Gastroesophageal sphincter (tissue), 4 donors: ENCODE results near the gene A1BG. TPM values are rescaled to one million over a fixed set of nuclear protein-coding genes. Genes with fewer than 3 reads are reported as not detected.
A peak's percentile ranks its signal among the peaks of the same experiment; 100 is the strongest.

Source experiments
- ATAC-seq: fragments of 150-250 bp; one replicate; pipeline ENCODE4 v1.9.1; 2016; ENCODE audit warnings: mild to moderate bottlenecking, moderate library complexity
- H3K27ac ChIP-seq, 4 donors: fragments of 200-600 bp; sonication (generic) in 3 of 4; 1 replicate in 3 of 4; 2 replicates in 1 of 4; pipeline ENCODE4 v1.5.1; 2016 to 2019
- H3K27me3 ChIP-seq: fragments of 200-600 bp; sonication (generic); one replicate; pipeline ENCODE4 v1.5.1; 2019
- H3K36me3 ChIP-seq, 2 donors: fragments of 200-600 bp; sonication (generic); one replicate each; pipeline ENCODE4 v1.5.1; 2019; ENCODE audit warnings: control low read depth in 1 of 2
- H3K4me1 ChIP-seq, 3 donors: fragments of 200-600 bp; sonication (generic); 1 replicate in 2 of 3; 2 replicates in 1 of 3; pipeline ENCODE4 v1.5.1; 2016 to 2019; ENCODE audit warnings: control low read depth in 2 of 3
- H3K4me3 ChIP-seq, 2 donors: fragments of 200-600 bp; sonication (generic); one replicate each; pipeline ENCODE4 v1.5.1; 2019; ENCODE audit warnings: mild to moderate bottlenecking in 1 of 2, moderate library complexity in 1 of 2
- H3K9me3 ChIP-seq, 3 donors: fragments of 200-600 bp; sonication (generic); one replicate each; pipeline ENCODE4 v1.5.1; 2017 to 2019; ENCODE audit warnings: control low read depth in 2 of 3
- CTCF ChIP-seq, 4 experiments: fragments of 200-600 bp in 2 of 4; fragments of 450-650 bp in 2 of 4; sonication (generic) in 1 of 4; IDR thresholded peaks; one replicate each; pipeline ENCODE4 v1.5.1; 2017 to 2019; ENCODE audit warnings: antibody characterized with exemption in 4 of 4, mild to moderate bottlenecking in 2 of 4, moderate library complexity in 2 of 4
- EP300 ChIP-seq: sonication (generic); formaldehyde crosslinking; IDR thresholded peaks from one replicate; pipeline ENCODE4 v1.6.1; 2017; ENCODE audit warnings: antibody characterized with exemption, mild to moderate bottlenecking
- POLR2A ChIP-seq, 2 donors: fragments of 450-650 bp; IDR thresholded peaks; one replicate each; pipeline ENCODE4 v1.6.1; 2017; ENCODE audit warnings: antibody characterized with exemption in 2 of 2, mild to moderate bottlenecking in 2 of 2, moderate library complexity in 1 of 2
- POLR2AphosphoS5 ChIP-seq: sonication (generic); formaldehyde crosslinking; IDR thresholded peaks from one replicate; pipeline ENCODE4 v1.6.1; 2017; ENCODE audit warnings: antibody characterized with exemption
- WGBS, 2 donors: methylation state at CpG; one replicate each; pipeline ENCODE4 v1.1.5; 2018; ENCODE audit warnings: low coverage in 1 of 2; 5-methylcytosine and 5-hydroxymethylcytosine counted together
- total RNA-seq, 4 donors: library from RNA; depleted of rRNA; stranded (reverse); fragments of >200 nt; gene quantifications; one replicate each; pipeline ENCODE4 v1.1.0, GENCODE V29; 2016

Gene A1BG
- total RNA-seq, 4 donors from 2014 or later, result 2.3 to 20.7 (median 7.5) TPM

- no peak for TF ChIP-seq CTCF (IDR thresholded peaks at IDR 0.05)
- TF ChIP-seq EP300, result no peak
- no peak for TF ChIP-seq POLR2A (IDR thresholded peaks at IDR 0.05)
- TF ChIP-seq POLR2AphosphoS5, result no peak
- no peaks in the 10 kb centered on the region for H3K9me3 ChIP-seq
- peaks cover 0 to 67% of the 10 kb centered on the region in 2 donors for H3K36me3 ChIP-seq
- no peak for ATAC-seq
- H3K27ac ChIP-seq, result no peak overlapping the region
- H3K4me3 ChIP-seq, result no peak overlapping the region
- 84 to 100% methylated on average over 1 to 4 of the region's 4 CpGs for WGBS, 2 donors
- H3K27me3 ChIP-seq, result peaks cover 37% of the 10 kb centered on the region
- peaks cover 0 to 42% (median 3%) of the 10 kb centered on the region in 3 donors for H3K4me1 ChIP-seq
These were observed 40.4 kb upstream of the A1BG start for GRCh38 chr19:58393725-58394033.

GRCh38 chr19:58392945-58393724 is 39.8 kb upstream of the A1BG start:
- Histone ChIP-seq H3K27me3 (peaks cover 32% of the 10 kb centered on the region), H3K4me3 (no peak overlapping the region), H3K36me3 (peaks cover 0 to 72% of the 10 kb centered on the region in 2 donors), H3K9me3 (no peaks in the 10 kb centered on the region), H3K27ac (no peak overlapping the region), H3K4me1 (peaks cover 0 to 47% (median 4%) of the 10 kb centered on the region in 3 donors)
- WGBS, 2 donors, result 80 to 93% methylated on average over 2 to 6 of the region's 26 CpGs
- TF ChIP-seq CTCF (IDR thresholded peaks at IDR 0.05), result no peak
- no peak for ATAC-seq

- Histone ChIP-seq H3K4me3 (peak overlapping the region in 1 of 2 donors; percentile 64), H3K36me3 (peaks cover 0 to 51% of the 10 kb centered on the region in 2 donors)
These were observed 34.9 kb upstream of the A1BG start for GRCh38 chr19:58388175-58388526.

GRCh38 chr19:58387338-58388174 is 34.3 kb upstream of the A1BG start:
- Histone ChIP-seq H3K9me3 (no peaks in the 10 kb centered on the region), H3K27me3 (no peaks in the 10 kb centered on the region), H3K4me1 (peaks cover 3 to 59% (median 17%) of the 10 kb centered on the region in 3 donors), H3K4me3 (peak overlapping the region; percentile 64), H3K27ac (peak overlapping the region; percentile 18 to 98 (median 94)), H3K36me3 (peaks cover 0 to 45% of the 10 kb centered on the region in 2 donors)
- no peak for TF ChIP-seq EP300
- no peak for TF ChIP-seq POLR2A (IDR thresholded peaks at IDR 0.05)
- no peak for TF ChIP-seq CTCF (IDR thresholded peaks at IDR 0.05)
- TF ChIP-seq POLR2AphosphoS5, result no peak
- 0 to 13% methylated on average over 8 to 12 of the region's 39 CpGs for WGBS, 2 donors
- no peak for ATAC-seq

More at GRCh38 chr19:58388175-58388526, 34.9 kb upstream of the A1BG start:
- no peaks in the 10 kb centered on the region for H3K9me3 ChIP-seq
- H3K27me3 ChIP-seq, result no peaks in the 10 kb centered on the region
- 58 to 75% methylated on average over 1 to 3 of the region's 3 CpGs for whole genome bisulfite sequencing, 2 donors
- H3K27ac ChIP-seq, result no peak overlapping the region
- TF ChIP-seq EP300 (no peak), CTCF (IDR thresholded peaks at IDR 0.05) (no peak), POLR2AphosphoS5 (no peak), POLR2A (IDR thresholded peaks at IDR 0.05) (no peak)
- ATAC-seq, result no peak
- H3K4me1 ChIP-seq, result peaks cover 3 to 57% (median 17%) of the 10 kb centered on the region in 3 donors
